ENCODE data around the gene SLC2A1.

The SLC2A1 gene

GRCh38 chr1:42887366-42887765 is 71.3 kb downstream of the SLC2A1 start:
- DNase-seq = no peak

GRCh38 chr1:42886800-42887199 is 71.9 kb downstream of the SLC2A1 start:
- DNase-seq = no peak

GRCh38 chr1:42886046-42886739 is 72.5 kb downstream of the SLC2A1 start:
- no peak for DNase-seq

- no peak for DNase-seq
Observed at GRCh38 chr1:42880384-42880783, 78.3 kb downstream of the SLC2A1 start.

- DNase-seq = no peak
Observed at GRCh38 chr1:42877380-42877779, 81.3 kb downstream of the SLC2A1 start.

- no peak for DNase-seq
Observed at GRCh38 chr1:42876009-42876408, 82.7 kb downstream of the SLC2A1 start.
